Neural progenitor cell (in vitro differentiated cells): ENCODE results near the gene RPS26. TPM values are rescaled to one million over a fixed set of nuclear protein-coding genes. Genes with fewer than 3 reads are reported as not detected.

Experiments used
- DNase-seq: peaks from one replicate; pipeline ENCODE4 v3.0.0-alpha.2; 2016; ENCODE audit warnings: low spot score
- H2AFZ ChIP-seq: fragments of 200-600 bp; sonication (generic); replicated peaks from 2 replicates; pipeline ENCODE4 v1.6.1; 2016; ENCODE audit warnings: antibody characterized with exemption
- H3F3A ChIP-seq: fragments of 200-600 bp; sonication (generic); 2 replicates; pipeline ENCODE4 v1.6.1; 2016; ENCODE audit warnings: antibody characterized with exemption, low read depth
- H3K27ac ChIP-seq: fragments of 200-600 bp; sonication (generic); 2 replicates; pipeline ENCODE4 v1.5.1; 2016; ENCODE audit warnings: mild to moderate bottlenecking
- H3K27me3 ChIP-seq: fragments of 200-600 bp; sonication (generic); 2 replicates; pipeline ENCODE4 v1.6.1; 2016; ENCODE audit warnings: mild to moderate bottlenecking, moderate library complexity
- H3K36me3 ChIP-seq: fragments of 200-600 bp; sonication (generic); 2 replicates; pipeline ENCODE4 v1.5.1; 2016
- H3K4me1 ChIP-seq: fragments of 200-600 bp; sonication (generic); 2 replicates; pipeline ENCODE4 v1.6.1; 2016; ENCODE audit warnings: mixed run types
- H3K4me2 ChIP-seq: fragments of 200-600 bp; sonication (generic); 2 replicates; pipeline ENCODE4 v1.6.1; 2016
- H3K4me3 ChIP-seq: fragments of 200-600 bp; sonication (generic); 2 replicates; pipeline ENCODE4 v1.5.1; 2016
- H3K79me2 ChIP-seq: fragments of 200-600 bp; sonication (generic); 2 replicates; pipeline ENCODE4 v1.6.1; 2016; ENCODE audit warnings: low read depth
- H3K9ac ChIP-seq: fragments of 200-600 bp; sonication (generic); 2 replicates; pipeline ENCODE4 v1.6.1; 2016
- H3K9me3 ChIP-seq: fragments of 200-600 bp; sonication (generic); 2 replicates; pipeline ENCODE4 v1.5.1; 2016; ENCODE audit warnings: low read depth
- H4K20me1 ChIP-seq: fragments of 200-600 bp; sonication (generic); 2 replicates; pipeline ENCODE4 v1.6.1; 2016; ENCODE audit warnings: low read depth
- H3K27ac Mint-ChIP-seq: 3 replicates; pipeline ENCODE4 v1.8.0; 2021; ENCODE audit warnings: mixed read lengths
- H3K27me3 Mint-ChIP-seq: 2 replicates; pipeline ENCODE4 v1.8.0; 2022; ENCODE audit warnings: low read depth, mild to moderate bottlenecking, inconsistent platforms, moderate library complexity, mixed read lengths; ENCODE audit not compliant: insufficient read depth
- H3K36me3 Mint-ChIP-seq: 3 replicates; pipeline ENCODE4 v1.8.0; 2021; ENCODE audit warnings: mixed read lengths
- H3K4me1 Mint-ChIP-seq: 3 replicates; pipeline ENCODE4 v1.8.0; 2021; ENCODE audit warnings: mixed read lengths
- H3K4me3 Mint-ChIP-seq: 3 replicates; pipeline ENCODE4 v1.8.0; 2021; ENCODE audit warnings: mild to moderate bottlenecking, moderate library complexity, mixed read lengths
- H3K9me3 Mint-ChIP-seq: 3 replicates; pipeline ENCODE4 v1.8.0; 2020; ENCODE audit warnings: mixed read lengths
- CTCF ChIP-seq: fragments of 200-600 bp; sonication (generic); IDR thresholded peaks from 2 replicates; pipeline ENCODE4 v1.5.1; 2017; ENCODE audit warnings: antibody characterized with exemption, mild to moderate bottlenecking
- EZH2 ChIP-seq: fragments of 200-600 bp; sonication (generic); IDR thresholded peaks from 2 replicates; pipeline ENCODE4 v1.6.1; 2017; ENCODE audit warnings: antibody characterized with exemption, mild to moderate bottlenecking, moderate library complexity
- EZH2phosphoT487 ChIP-seq: fragments of 200-600 bp; sonication (generic); IDR thresholded peaks from 2 replicates; pipeline ENCODE4 v1.6.1; 2017; ENCODE audit warnings: antibody characterized with exemption
- total RNA-seq: library from RNA; depleted of rRNA; stranded (reverse); fragments of >200 nt; gene quantifications from 2 replicates; pipeline ENCODE4 v1.2.3, GENCODE V29; 2015; ENCODE audit warnings: low replicate concordance

The RPS26 gene
- total RNA-seq, 1 donor from 2014 or later, result 721 TPM

GRCh38 chr12:56086096-56086495 is 44.4 kb downstream of the RPS26 start:
- no peak overlapping the region for H3K27ac ChIP-seq
- Mint-ChIP-seq H3K27ac (no peak overlapping the region), H3K36me3 (no peaks in the 10 kb centered on the region), H3K4me1 (no peaks in the 10 kb centered on the region), H3K9me3 (no peaks in the 10 kb centered on the region), H3K27me3 (peaks cover 11% of the 10 kb centered on the region), H3K4me3 (no peak overlapping the region)
- no peaks in the 10 kb centered on the region for H4K20me1 ChIP-seq
- peaks cover 8% of the 10 kb centered on the region for H3K4me1 ChIP-seq
- no peak overlapping the region for H3K4me3 ChIP-seq
- H3K9me3 ChIP-seq, result no peaks in the 10 kb centered on the region
- no peak overlapping the region for H3K4me2 ChIP-seq
- H2AFZ ChIP-seq, result no peak overlapping the region
- peaks cover 5% of the 10 kb centered on the region for H3F3A ChIP-seq
- TF ChIP-seq EZH2phosphoT487, result no peak
- no peak for TF ChIP-seq EZH2
- TF ChIP-seq CTCF, result no peak
- H3K36me3 ChIP-seq, result no peaks in the 10 kb centered on the region
- H3K9ac ChIP-seq, result no peak overlapping the region
- DNase-seq, result no peak
- peaks cover 7% of the 10 kb centered on the region for H3K27me3 ChIP-seq
- no peaks in the 10 kb centered on the region for H3K79me2 ChIP-seq

GRCh38 chr12:56086608-56087007 is 44.9 kb downstream of the RPS26 start:
- H3K4me2 ChIP-seq, result no peak overlapping the region
- H3K9me3 ChIP-seq, result no peaks in the 10 kb centered on the region
- H2AFZ ChIP-seq, result no peak overlapping the region
- H3K27ac Mint-ChIP-seq, result no peak overlapping the region
- TF ChIP-seq EZH2phosphoT487, result no peak
- no peak for TF ChIP-seq EZH2
- TF ChIP-seq CTCF, result no peak
- no peaks in the 10 kb centered on the region for H3K36me3 ChIP-seq
- no peaks in the 10 kb centered on the region for H3K9me3 Mint-ChIP-seq
- H3K27ac ChIP-seq, result no peak overlapping the region
- no peak for DNase-seq
- no peaks in the 10 kb centered on the region for H3K79me2 ChIP-seq
- no peaks in the 10 kb centered on the region for H4K20me1 ChIP-seq
- peaks cover 2% of the 10 kb centered on the region for H3K27me3 ChIP-seq
- H3K4me3 ChIP-seq, result no peak overlapping the region
- H3K27me3 Mint-ChIP-seq, result peaks cover 10% of the 10 kb centered on the region
- H3F3A ChIP-seq, result peaks cover 5% of the 10 kb centered on the region
- H3K4me1 Mint-ChIP-seq, result no peaks in the 10 kb centered on the region
- no peak overlapping the region for H3K4me3 Mint-ChIP-seq
- H3K9ac ChIP-seq, result no peak overlapping the region
- no peaks in the 10 kb centered on the region for H3K36me3 Mint-ChIP-seq
- peaks cover 2% of the 10 kb centered on the region for H3K4me1 ChIP-seq

DNA sequence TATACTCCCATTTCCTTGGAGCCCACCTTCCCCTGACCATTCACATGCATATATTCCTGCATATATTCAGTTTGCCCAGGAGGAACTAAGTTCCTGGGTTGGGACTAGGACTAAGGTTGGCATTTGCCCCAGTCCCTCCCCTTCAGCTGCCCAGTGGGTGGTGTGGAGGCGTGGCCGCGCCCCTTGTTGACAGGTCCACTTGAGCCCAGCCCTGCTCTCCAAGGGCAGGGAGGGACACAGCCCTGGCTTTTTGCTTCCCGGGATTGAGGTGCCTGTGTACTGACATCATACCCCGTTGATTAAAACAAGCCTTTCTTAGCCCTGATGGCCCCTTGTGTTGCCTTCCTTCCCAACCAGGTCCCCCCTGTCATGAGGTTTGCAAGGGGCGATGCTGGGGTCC is 45.5 kb downstream of the RPS26 start:
- peaks cover 10% of the 10 kb centered on the region for H3K27me3 Mint-ChIP-seq
- no peak overlapping the region for H3K27ac Mint-ChIP-seq
- H3K27me3 ChIP-seq, result no peaks in the 10 kb centered on the region
- TF ChIP-seq EZH2 (no peak), EZH2phosphoT487 (no peak), CTCF (no peak)
- no peak overlapping the region for H3K4me2 ChIP-seq
- no peak for DNase-seq
- H4K20me1 ChIP-seq, result no peaks in the 10 kb centered on the region
- no peaks in the 10 kb centered on the region for H3K9me3 ChIP-seq
- H3K4me3 Mint-ChIP-seq, result no peak overlapping the region
- H3K4me3 ChIP-seq, result no peak overlapping the region
- peaks cover 5% of the 10 kb centered on the region for H3F3A ChIP-seq
- no peaks in the 10 kb centered on the region for H3K79me2 ChIP-seq
- no peaks in the 10 kb centered on the region for H3K36me3 Mint-ChIP-seq
- no peaks in the 10 kb centered on the region for H3K4me1 Mint-ChIP-seq
- H3K9ac ChIP-seq, result no peak overlapping the region
- H3K36me3 ChIP-seq, result no peaks in the 10 kb centered on the region
- H2AFZ ChIP-seq, result no peak overlapping the region
- no peak overlapping the region for H3K27ac ChIP-seq
- H3K9me3 Mint-ChIP-seq, result no peaks in the 10 kb centered on the region
- H3K4me1 ChIP-seq, result no peaks in the 10 kb centered on the region

Other genes starting within 250 kb of the RPS26 start
- 166 and 266 TPM in 2 replicates for gene SARNP, start 224.2 kb upstream of the RPS26 start, total RNA-seq
- 12.5 and 16.0 TPM in 2 replicates for gene ORMDL2, start 223.9 kb upstream of the RPS26 start, total RNA-seq
- gene DNAJC14, start 212.3 kb upstream of the RPS26 start, total RNA-seq, result 29.9 and 39.9 TPM in 2 replicates
- gene MMP19, start 199.0 kb upstream of the RPS26 start, total RNA-seq, result 0.13 and 0.28 TPM in 2 replicates
- gene PYM1, start 114.0 kb upstream of the RPS26 start, total RNA-seq, result 44.6 and 72.5 TPM in 2 replicates
- gene DGKA, start 110.8 kb upstream of the RPS26 start, total RNA-seq, result 24.1 and 27.0 TPM in 2 replicates
- 207 and 301 TPM in 2 replicates for gene PMEL, start 75.9 kb upstream of the RPS26 start, total RNA-seq
- 46.5 and 52.2 TPM in 2 replicates for gene CDK2, start 75.1 kb upstream of the RPS26 start, total RNA-seq
- gene RAB5B, start 67.8 kb upstream of the RPS26 start, total RNA-seq, result 62.9 and 64.5 TPM in 2 replicates
- gene SUOX, start 44.6 kb upstream of the RPS26 start, total RNA-seq, result 17.5 and 35.5 TPM in 2 replicates
- 2.1 and 4.4 TPM in 2 replicates for gene IKZF4, start 20.9 kb upstream of the RPS26 start, total RNA-seq
- 6.3 and 8.8 TPM in 2 replicates for gene ERBB3, start 38.2 kb downstream of the RPS26 start, total RNA-seq
- gene PA2G4, start 62.6 kb downstream of the RPS26 start, total RNA-seq, result 168 and 242 TPM in 2 replicates
- gene RPL41, start 74.7 kb downstream of the RPS26 start, total RNA-seq, result 3,372 and 3,805 TPM in 2 replicates
- 10.3 and 10.8 TPM in 2 replicates for gene ZC3H10, start 76.3 kb downstream of the RPS26 start, total RNA-seq
- 75.3 and 146 TPM in 2 replicates for gene ESYT1, start 86.3 kb downstream of the RPS26 start, total RNA-seq
- 131 and 198 TPM in 2 replicates for gene MYL6B, start 110.7 kb downstream of the RPS26 start, total RNA-seq
- 1,139 and 1,233 TPM in 2 replicates for gene MYL6, start 116.4 kb downstream of the RPS26 start, total RNA-seq
- gene SMARCC2, start 147.6 kb downstream of the RPS26 start, total RNA-seq, result 92.3 and 103 TPM in 2 replicates
- gene RNF41, start 180.0 kb downstream of the RPS26 start, total RNA-seq, result 52.1 and 68.9 TPM in 2 replicates
- gene NABP2, start 182.4 kb downstream of the RPS26 start, total RNA-seq, result 27.9 and 40.9 TPM in 2 replicates
- gene SLC39A5, start 188.1 kb downstream of the RPS26 start, total RNA-seq, result 0.54 and 1.5 TPM in 2 replicates
- 9.1 and 18.1 TPM in 2 replicates for gene ANKRD52, start 216.5 kb downstream of the RPS26 start, total RNA-seq
- 32.1 and 41.8 TPM in 2 replicates for gene COQ10A, start 225.0 kb downstream of the RPS26 start, total RNA-seq